Non-pigmented ciliary epithelial cell (primary cell): ENCODE results near the gene SRSF6.
"Not testable (repeated sequence)": the region's sequence is repeated elsewhere in the genome, so short reads cannot be mapped to it uniquely, and the experiment has no call there.

ENCODE experiments used
- DNase-seq: peaks from one replicate; pipeline ENCODE4 v3.0.0-alpha.2; 2010; ENCODE audit warnings: low read depth

SRSF6 gene

GRCh38 chr20:43448748-43449535 is 8.8 kb upstream of the SRSF6 start:
- no peak for DNase-seq

DNA sequence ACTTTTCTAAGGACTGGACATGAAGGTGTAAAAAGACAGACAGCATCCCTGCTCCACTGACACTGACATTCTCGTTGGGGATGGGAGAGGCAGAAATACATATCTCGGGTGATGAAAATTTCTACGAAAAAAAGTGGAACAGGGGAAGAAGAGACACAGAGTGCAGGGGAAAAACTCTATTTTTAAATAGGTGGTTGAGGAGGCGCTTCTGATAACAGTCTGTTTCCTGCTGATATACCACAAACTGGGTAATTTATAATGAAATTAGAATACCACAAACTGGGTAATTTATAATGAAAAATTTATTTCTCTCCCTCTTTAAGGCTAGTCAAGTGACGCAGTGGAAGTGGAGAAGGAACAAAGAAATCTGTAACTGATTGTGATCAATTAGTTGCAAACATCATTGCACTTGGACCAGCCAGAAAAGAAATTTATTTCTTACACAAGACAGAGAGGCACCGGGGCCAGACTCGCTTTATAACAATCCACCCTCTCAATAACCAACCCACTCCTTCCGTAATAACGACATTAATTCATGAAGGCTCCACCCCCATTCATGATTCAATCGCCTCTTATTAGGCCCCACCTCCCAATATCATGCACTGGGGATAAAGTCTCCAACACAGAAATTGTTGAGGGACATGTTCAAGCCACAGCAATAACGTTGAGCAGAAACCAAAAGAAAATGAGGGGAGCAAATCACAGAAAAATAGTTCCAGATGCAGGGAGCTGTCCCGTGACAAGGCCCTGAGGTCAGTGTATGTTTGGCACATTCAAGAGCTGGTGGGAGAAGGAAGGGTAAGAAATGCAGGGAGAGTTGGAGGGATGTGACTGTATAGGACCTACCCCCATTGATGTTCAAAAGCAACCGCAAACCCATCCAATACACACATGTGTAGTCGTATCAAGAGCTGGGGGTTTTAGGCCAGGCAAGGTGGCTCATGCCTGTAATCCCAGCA is 6.6 kb upstream of the SRSF6 start:
- DNase-seq, result no peak

DNA sequence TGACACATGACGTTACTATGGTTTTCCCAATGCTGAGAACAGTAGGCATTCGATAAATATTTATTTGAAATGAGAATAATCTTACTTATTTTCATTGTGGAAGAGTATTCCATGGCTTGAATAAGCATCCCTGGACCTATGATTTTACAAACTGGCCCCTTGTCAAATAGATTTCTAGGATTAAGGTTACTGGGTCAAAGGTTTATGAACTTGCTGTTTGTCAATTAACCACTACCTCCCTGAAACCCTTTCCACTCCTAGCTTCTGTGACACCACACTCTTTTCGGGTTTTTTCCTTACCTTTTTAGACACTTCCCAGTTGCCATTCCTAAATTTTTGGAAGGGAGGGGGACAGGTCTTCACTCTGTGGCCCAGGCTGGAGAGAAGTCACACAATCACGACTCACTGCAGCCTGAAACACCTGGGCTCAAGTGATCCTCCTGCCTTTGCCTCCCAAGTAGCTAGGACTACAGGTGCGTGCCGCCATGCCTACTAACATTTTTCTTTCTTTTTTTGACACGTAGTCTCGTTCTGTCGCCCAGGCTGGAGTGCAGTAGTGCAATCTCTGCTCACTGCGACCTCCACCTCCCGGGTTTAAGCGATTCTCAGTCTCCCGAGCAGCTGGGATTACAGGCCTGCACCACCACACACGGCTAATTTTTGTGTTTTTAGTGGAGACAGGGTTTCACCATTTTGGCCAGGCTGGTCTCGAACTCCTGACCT is 5.1 kb upstream of the SRSF6 start:
- DNase-seq, result no peak

GRCh38 chr20:43456252-43456651 is 1.4 kb upstream of the SRSF6 start:
- not testable (repeated sequence) for DNase-seq

DNA sequence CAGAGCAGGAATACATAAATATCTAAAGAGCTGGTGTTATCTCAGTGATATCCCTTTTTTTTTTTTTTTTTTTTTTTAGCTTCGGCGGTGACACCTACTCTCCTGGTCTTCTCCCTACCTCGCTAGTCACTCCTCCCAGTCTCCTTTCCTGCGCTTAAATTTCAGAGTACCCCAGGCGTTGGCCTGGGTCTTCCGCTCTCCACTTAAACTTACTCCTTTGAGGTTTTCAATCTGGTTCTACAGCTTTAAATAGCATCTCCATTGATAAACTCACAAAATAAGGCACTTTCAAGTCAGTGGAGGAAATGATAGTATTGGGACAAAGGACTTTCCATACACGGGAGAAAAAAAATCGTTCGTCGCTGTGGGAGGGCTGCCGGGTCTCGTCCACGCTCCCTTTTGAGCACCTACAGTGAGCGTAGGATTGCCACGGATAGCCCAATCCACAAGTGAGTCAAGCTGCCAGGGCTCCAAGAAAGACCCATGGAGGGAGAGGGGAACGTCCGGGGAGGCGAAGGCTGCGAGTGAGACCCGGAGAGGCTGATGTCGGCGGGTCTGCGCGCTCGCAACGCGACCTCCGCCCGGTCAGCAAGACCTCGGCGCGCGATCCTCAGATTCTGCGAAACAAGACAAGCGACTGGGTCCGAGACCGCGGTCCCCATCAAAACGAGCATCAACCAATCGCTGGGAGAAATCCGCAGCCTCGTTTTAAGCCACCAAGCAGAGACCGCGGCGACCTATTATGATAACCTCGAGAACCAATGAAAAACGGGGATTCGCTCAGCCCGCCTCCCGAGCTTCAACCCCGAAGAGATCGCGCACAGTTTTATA is 672 bp upstream of the SRSF6 start:
- peak; percentile 73 for DNase-seq

DNA sequence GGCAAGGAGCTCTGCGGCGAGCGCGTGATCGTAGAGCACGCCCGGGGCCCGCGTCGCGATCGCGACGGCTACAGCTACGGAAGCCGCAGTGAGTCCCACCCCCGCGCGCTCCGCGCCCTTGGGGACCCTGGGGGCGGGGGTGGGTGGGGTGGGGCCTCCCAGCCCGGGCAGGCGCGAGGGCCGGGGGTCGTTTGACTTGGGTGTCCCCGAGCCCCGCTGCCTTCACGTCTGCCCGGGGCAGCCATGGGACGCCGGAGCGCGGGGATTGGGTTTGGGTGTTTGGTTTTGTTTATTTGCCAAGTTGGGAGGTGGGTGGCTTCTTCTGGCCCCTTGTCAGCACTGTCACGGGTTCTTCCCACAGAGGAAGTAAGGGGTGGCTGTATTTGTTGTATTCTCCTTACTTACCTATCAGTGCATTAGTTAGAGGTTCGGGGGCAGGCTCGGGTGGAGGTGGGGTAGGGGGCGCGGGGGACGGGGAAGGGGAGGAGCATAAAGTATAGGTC is 777 bp downstream of the SRSF6 start:
- DNase-seq, result no peak

GRCh38 chr20:43459022-43459942 is 1.6 kb downstream of the SRSF6 start:
- no peak for DNase-seq

- no peak for DNase-seq
These were observed 2.6 kb downstream of the SRSF6 start for GRCh38 chr20:43460172-43460829.

- no peak for DNase-seq
These were observed 3.1 kb downstream of the SRSF6 start for GRCh38 chr20:43460830-43461200.

DNA sequence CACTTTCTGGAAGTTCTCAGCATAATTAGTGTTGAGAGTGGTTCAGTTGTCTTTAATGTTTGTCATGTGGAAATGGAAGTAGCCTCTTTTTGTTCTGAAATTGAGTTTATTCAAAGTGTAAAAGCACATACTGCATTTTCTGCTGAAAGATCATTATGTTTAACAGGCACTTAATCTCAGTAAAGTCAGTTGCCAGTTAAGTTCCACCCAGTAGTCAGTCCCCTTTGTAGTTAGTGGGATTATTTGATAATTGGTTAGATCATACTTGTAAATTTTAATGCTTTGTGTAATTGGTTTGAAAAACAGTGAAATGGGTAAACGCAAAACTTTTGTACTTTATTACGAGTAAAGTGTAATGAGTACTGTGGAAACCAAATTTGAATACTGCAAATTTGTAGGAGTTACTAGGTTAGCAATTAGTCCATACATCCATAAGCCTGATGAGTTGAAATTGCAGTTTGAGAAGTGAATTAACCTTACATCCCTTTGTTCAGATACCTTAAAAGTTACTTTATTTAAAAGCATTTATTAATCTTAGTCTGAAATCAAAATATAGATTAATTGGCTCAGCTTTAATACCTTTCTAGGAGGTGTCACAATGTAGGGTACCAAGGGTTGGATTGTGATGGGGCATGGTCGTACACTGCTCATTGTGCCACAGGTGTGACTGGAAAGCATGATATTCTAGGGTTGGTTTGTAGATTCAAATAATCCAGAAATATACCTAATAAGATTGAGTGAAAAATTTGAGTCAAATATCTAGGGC is 4.4 kb downstream of the SRSF6 start:
- DNase-seq, result no peak

DNA sequence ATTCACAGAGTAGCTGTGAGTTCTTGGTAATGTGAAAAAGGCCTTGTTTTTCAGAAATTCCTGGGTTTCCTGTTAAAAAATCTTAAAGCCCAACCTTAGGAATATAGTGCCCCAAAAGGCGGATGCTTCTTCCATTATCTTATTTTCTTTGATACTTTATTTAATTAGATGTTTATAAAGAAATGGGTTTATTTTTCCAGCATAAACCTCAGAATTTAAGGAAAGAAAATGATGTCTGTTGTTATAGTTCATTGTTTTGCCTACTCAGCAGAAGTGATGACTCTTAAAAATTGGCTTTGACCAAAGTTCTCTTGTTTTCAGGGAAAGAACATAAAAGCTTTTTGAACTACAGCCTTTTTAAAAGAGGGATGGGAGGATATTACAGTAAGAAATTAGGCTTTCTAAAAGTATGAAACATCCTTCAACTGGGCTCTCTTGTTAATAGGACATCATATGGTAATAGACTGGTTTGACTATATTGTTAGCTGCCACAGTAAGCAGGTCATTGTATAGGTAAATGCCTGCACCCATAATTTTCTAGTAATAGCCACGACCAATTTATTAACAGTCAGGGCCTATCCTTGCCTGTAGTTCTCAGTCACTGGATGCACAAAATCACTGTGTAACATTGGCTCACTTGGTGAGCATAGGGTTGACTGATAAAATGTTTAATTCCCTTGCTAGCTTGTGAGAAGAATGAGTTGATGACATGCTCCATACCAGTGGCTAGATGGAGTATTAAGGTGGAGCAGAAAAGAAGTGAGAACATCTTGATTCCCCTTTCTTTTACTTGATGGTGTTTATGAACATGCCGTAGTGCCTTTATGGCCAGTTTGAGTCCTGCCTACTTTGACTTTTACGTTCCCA is 5.2 kb downstream of the SRSF6 start:
- DNase-seq, result no peak

DNA sequence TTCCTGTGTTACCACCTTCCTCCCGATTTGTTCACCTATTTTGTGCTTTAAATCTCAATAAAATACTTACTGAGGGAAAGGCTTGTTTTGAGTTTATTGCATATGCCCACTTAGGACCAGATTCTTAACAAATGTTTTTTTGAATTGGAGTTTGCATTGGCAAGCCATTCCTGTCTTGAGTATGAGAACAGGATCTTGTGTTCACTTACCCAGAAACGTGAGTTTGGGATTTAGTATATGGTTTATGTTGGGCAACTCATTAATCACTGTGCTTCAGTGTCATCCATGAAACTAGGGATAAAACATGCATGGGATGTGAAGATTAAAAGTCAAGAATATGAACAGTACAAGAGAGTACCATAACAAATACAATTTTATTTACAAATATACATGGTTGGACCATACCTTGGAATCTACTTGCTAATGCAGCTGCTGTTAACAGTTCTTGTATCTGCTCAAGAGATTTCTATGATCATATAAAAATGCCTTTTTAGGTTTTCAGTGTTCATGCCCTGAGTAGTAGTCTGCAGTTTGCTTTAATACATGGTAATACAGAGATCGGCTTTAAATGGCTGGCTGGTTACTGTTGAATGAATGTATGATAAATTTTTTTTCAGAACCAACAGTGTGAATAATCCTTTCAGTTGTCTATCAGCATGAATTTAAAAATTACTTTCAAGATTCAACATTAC is 6.0 kb downstream of the SRSF6 start:
- no peak for DNase-seq

DNA sequence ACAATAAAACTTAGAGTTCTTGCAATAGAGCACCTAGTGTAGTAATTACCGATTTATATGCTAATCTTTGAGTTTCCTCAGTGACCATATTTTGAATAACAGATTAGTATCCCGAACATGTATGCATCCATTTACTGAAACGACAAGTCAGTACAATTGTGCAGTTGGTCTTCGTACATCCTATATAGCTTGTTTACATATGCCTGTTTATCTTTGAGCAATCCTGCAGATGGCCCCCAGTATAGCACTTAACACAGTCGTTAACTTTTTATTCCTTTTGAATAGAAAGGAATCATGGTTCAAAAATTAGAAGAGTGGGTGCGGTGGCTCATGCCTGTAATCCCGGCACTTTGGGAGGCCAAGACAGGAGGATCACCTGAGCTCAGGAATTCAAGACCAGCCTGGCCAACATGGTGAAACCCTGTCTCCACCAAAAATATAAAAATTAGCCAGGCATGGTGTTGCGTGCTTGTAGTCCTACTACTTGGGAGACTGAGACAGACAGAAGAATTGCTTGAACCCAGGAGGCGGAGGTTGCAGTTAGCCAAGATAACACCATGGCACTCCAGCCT is 6.6 kb downstream of the SRSF6 start:
- DNase-seq, result no peak

- no peak for DNase-seq
These were observed 7.9 kb downstream of the SRSF6 start for GRCh38 chr20:43465625-43465943.

DNA sequence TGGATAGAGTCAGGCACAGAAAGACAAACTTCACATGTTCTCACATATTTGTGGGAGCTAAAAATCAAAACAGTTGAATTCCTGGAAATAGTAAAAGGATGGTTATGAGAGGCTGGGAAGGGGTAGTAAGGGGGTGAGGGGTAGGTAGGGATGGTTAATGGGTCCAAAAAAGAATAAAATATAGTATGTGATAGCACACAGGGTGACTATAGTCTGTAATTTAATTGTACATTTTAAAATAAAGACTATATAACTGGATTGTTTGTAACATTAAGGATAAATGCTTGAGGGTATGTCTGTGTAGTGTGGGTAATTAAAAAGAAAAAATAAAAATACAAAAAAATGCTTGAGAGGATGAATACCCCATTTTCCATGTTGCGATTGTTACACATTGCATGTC is 9.9 kb downstream of the SRSF6 start:
- DNase-seq, result no peak

GRCh38 chr20:43472671-43473380 is 15.1 kb downstream of the SRSF6 start:
- no peak for DNase-seq

GRCh38 chr20:43473381-43473704 is 15.6 kb downstream of the SRSF6 start:
- DNase-seq, result no peak
